Activated CD4-positive, CD25-positive, alpha-beta regulatory T cell treated with anti-CD3 and anti-CD28 coated beads, Interleukin-2, amount 50 U/mL, for 72 hours (primary cell): ENCODE measurements around the gene C1orf21.

Source experiments
- DNase-seq: peaks from one replicate; pipeline ENCODE4 v3.0.0; 2021

C1orf21 gene

GRCh38 chr1:184456189-184456588 lies 69.4 kb downstream of the C1orf21 start:
- DNase-seq, result no peak

- DNase-seq, result no peak
Observed at GRCh38 chr1:184457500-184457899, 70.7 kb downstream of the C1orf21 start.

DNA sequence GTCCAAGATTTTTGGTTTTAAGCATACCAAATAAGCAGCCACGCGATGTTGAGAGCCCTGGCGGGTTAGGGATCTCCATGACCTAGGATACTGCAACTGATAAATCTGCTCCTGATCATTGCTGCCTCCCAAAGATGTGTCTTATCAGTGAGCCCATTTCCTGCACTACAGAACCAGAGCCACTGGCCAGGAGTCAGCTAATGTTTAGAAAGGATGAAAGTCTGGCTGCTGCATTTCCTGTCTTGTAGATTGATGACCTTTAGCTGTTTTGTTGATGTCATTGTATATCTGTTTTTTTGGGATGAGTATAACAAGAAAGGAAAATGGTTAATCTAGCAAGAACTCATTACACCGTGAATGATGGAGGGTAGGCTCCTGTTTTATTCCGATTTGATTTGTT lies 74.5 kb downstream of the C1orf21 start:
- DNase-seq, result no peak

- no peak for DNase-seq
Observed at GRCh38 chr1:184462155-184462554, 75.3 kb downstream of the C1orf21 start.

GRCh38 chr1:184462990-184463389 lies 76.2 kb downstream of the C1orf21 start:
- DNase-seq, result no peak

GRCh38 chr1:184463680-184464079 lies 76.9 kb downstream of the C1orf21 start:
- DNase-seq, result no peak

GRCh38 chr1:184464757-184465156 lies 77.9 kb downstream of the C1orf21 start:
- no peak for DNase-seq

GRCh38 chr1:184465489-184466146 lies 78.8 kb downstream of the C1orf21 start:
- no peak for DNase-seq

GRCh38 chr1:184467295-184467694 lies 80.5 kb downstream of the C1orf21 start:
- DNase-seq, result no peak

- DNase-seq, result no peak
Observed at GRCh38 chr1:184469396-184469795, 82.6 kb downstream of the C1orf21 start.

- DNase-seq, result no peak
Observed at GRCh38 chr1:184471686-184472085, 84.9 kb downstream of the C1orf21 start.

- DNase-seq, result no peak
Observed at GRCh38 chr1:184472136-184472535, 85.3 kb downstream of the C1orf21 start.

DNA sequence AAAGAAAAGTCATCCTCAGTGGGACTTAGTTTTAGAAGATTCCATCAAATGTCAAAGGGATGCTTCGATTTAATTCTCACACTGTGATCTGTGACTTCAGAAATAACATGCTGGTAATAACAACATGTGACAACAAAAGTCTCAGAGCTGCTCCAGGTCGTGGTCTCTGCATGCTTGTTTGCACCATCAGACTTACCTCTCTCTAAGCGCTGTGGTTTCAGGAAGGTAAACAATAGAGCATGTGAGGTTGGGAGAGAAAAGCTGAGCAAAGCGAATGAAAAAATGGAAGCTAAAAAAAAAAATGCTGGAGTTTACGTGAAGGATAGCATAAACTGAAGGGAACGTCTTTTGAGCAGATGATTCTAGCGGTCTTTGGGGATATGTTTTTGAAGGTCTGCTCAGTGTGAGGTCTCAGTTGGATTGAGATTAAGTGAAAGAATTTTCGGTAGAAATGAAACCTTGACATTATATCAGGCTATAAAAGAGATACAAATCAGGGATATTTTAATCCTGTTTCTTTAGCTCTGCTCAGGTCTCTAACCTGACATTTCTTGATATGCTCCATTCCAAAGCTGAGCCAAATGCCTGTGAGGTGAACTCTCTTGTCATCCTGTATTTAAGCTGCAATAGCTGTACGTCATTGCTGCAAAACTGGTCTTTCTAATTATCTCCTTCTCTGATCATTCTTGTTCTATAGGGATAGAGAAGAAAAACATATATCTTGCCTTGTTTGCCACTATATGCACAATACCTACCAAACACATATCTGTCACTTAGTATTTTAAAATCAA lies 86.5 kb downstream of the C1orf21 start:
- no peak for DNase-seq

- no peak for DNase-seq
Observed at GRCh38 chr1:184476187-184476586, 89.4 kb downstream of the C1orf21 start.

GRCh38 chr1:184479435-184480167 lies 92.8 kb downstream of the C1orf21 start:
- no peak for DNase-seq

- DNase-seq, result no peak
Observed at GRCh38 chr1:184480736-184481135, 93.9 kb downstream of the C1orf21 start.

- no peak for DNase-seq
Observed at GRCh38 chr1:184482136-184482535, 95.3 kb downstream of the C1orf21 start.

GRCh38 chr1:184483101-184483683 lies 96.4 kb downstream of the C1orf21 start:
- no peak for DNase-seq

- no peak for DNase-seq
Observed at GRCh38 chr1:184485751-184486723, 99.2 kb downstream of the C1orf21 start.

DNA sequence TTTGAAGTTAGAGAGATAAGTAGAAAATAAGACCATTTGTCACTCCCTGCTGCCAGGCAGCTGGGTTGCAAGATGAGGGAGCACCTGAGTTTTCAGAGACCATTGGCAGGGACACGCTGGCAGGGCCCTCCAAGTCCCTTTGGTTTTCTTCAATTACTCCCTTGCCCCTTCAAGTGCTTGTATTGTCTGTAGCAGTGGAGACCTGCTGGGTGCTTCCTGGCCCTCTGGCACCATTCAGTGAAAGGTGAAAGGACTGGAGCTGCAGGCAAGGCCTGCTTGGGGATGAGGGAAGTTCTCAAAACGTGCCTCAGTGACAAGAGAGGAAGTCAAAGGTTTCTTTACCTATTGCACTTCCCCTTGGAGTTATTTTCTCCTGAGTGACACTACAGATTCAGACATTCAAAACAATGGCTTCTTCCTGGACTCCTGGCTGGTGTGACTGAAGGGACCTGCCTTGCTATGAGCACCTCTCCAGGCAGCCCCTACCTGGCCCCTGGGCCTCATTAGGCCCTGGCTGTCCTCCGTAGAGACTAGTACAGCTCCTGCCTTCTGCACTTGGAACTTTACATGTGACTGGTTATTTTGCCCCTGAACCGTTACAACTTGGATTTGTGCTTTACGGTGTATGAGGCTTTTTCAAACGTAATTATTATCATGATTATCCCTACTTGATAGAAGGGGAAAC lies 100.1 kb downstream of the C1orf21 start:
- no peak for DNase-seq

GRCh38 chr1:184487531-184488193 lies 100.8 kb downstream of the C1orf21 start:
- DNase-seq, result no peak
